Measurements from ENCODE around the gene SERAC1.

SERAC1 gene

DNA sequence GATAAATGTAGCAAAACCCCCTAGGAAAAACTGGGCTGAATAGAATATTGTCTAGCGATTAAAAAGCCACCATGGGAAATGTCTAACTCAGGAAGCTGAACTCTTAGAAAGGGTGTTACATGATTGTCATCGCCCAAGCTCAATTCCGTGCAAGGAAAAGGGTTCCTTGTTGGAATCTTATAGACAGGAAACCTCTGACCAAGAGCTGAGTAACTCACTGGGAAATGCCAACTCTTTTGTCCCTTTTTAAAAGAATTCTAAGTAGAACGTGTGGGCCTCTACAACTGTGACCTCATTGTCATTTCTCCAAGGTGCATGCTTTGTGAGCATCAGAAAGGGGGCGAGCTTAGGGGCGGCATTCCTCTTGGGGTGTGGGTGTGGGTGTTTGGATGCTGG, 98.3 kb downstream of the SERAC1 start:
- Histone ChIP-seq H3K4me2 (ENCODE audit: low read length) (no peak overlapping the region), H3K79me2 (no peaks in the 10 kb centered on the region), H3K27me3 (ENCODE audit: control insufficient read depth, insufficient read depth, low read length) (no peaks in the 10 kb centered on the region), H3K27ac (peak overlapping the region; percentile 3), H3K36me3 (ENCODE audit: control insufficient read depth, insufficient read depth, low read length) (no peaks in the 10 kb centered on the region), H3K4me1 (no peaks in the 10 kb centered on the region), H2AFZ (no peak overlapping the region), H3K4me3 (ENCODE audit: low read depth, low read length) (no peak overlapping the region), H3K9me3 (ENCODE audit: control insufficient read depth, low read length) (no peaks in the 10 kb centered on the region), H3K9ac (no peak overlapping the region)
- TF ChIP-seq, protein P1, sequence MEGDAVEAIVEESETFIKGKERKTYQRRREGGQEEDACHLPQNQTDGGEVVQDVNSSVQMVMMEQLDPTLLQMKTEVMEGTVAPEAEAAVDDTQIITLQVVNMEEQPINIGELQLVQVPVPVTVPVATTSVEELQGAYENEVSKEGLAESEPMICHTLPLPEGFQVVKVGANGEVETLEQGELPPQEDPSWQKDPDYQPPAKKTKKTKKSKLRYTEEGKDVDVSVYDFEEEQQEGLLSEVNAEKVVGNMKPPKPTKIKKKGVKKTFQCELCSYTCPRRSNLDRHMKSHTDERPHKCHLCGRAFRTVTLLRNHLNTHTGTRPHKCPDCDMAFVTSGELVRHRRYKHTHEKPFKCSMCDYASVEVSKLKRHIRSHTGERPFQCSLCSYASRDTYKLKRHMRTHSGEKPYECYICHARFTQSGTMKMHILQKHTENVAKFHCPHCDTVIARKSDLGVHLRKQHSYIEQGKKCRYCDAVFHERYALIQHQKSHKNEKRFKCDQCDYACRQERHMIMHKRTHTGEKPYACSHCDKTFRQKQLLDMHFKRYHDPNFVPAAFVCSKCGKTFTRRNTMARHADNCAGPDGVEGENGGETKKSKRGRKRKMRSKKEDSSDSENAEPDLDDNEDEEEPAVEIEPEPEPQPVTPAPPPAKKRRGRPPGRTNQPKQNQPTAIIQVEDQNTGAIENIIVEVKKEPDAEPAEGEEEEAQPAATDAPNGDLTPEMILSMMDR (IDR thresholded peaks at IDR 0.05), result no peak

DNA sequence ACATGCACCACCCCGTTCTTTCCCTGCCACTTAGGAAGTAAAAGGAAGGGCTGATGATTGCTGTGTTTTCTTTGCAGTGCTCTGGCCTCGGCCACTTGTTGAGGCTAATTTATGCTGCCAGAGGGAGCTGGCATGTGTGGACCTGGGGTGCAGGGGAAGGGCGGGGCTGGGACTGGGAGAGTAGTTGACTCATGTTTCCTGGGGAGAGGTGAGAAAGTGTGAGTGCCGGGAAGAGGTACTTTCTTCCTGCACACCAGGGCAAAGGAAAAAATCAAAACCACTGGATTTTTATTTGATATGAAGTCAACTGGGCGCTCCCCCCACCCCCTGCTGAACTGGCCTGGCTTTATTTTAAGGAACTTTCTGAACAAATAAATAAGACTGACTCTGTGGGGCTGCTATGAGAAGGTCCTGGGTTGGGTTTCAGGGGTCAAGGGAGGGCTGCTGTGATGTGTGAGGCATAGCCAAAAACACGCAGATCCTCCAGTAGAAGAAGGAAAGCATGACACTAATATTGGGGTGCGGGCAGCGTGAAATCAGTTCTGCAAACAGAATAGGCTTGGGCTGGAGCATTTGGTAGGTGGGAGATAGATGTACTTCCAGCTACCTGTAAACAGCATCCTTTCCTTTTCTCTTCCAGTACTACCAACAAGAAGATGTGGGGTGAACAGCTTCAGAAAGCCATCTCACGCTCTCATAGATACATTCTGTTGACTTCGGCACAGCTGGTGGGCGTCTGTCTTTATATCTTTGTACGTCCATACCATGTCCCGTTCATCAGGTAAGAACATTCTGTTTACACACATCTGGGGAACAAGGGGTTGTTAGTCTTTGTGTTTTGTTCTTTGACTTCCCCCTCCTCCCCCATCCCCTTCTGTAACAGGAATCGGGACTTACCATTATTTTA, 98.9 kb downstream of the SERAC1 start:
- peak overlapping the region; percentile 3 for H3K27ac ChIP-seq
- H3K79me2 ChIP-seq, result no peaks in the 10 kb centered on the region
- H3K9ac ChIP-seq, result no peak overlapping the region
- no peaks in the 10 kb centered on the region for H3K9me3 ChIP-seq (ENCODE audit: control insufficient read depth, low read length)
- H3K4me3 ChIP-seq (ENCODE audit: low read depth, low read length), result no peak overlapping the region
- H3K4me1 ChIP-seq, result no peaks in the 10 kb centered on the region
- no peaks in the 10 kb centered on the region for H3K27me3 ChIP-seq (ENCODE audit: control insufficient read depth, insufficient read depth, low read length)
- H3K4me2 ChIP-seq (ENCODE audit: low read length), result no peak overlapping the region
- TF ChIP-seq, protein P1 (IDR thresholded peaks at IDR 0.05), result no peak
- H2AFZ ChIP-seq, result no peak overlapping the region
- H3K36me3 ChIP-seq (ENCODE audit: control insufficient read depth, insufficient read depth, low read length), result no peaks in the 10 kb centered on the region

DNA sequence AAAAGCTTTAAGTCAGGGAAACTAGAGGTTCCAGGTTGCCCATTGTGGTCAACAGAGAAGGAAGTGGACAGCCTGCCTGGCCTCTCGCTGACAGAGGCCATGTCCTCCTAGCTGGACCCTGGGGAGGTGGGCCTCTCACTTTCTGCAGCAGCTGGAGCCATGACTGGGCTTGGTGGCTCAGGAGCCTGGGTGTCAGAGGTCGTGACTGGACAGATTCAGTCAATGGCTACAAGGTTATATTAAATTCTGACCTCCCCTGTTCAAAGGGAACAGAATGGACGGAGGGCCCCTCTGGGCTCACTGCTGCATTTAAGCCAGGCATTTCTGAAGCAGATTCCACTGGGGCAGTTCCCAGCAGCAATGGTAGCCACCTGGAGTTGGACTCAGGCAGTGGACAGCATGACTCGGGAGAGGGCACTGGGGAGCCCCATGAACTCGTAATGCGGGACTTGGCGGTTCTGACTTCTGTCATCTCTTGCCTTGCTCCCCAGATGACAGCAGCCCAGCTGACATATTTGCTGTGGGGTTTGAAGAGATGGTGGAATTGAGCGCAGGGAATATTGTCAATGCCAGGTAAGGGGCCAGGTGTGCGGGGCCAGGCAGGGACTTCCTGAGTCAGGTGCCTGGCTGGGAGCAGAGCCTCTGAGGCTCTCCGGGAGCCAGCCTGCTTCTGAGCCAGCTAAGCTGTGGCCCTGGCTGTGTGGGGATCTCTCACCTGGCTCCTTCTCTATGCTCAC, 99.7 kb downstream of the SERAC1 start:
- Histone ChIP-seq H2AFZ (no peak overlapping the region), H3K27me3 (ENCODE audit: control insufficient read depth, insufficient read depth, low read length) (no peaks in the 10 kb centered on the region), H3K4me1 (no peaks in the 10 kb centered on the region), H3K9me3 (ENCODE audit: control insufficient read depth, low read length) (no peaks in the 10 kb centered on the region), H3K9ac (no peak overlapping the region), H3K4me2 (ENCODE audit: low read length) (no peak overlapping the region), H3K36me3 (ENCODE audit: control insufficient read depth, insufficient read depth, low read length) (no peaks in the 10 kb centered on the region), H3K27ac (no peak overlapping the region), H3K79me2 (no peaks in the 10 kb centered on the region), H3K4me3 (ENCODE audit: low read depth, low read length) (no peak overlapping the region)
- TF ChIP-seq, protein P1 (IDR thresholded peaks at IDR 0.05), result no peak

DNA sequence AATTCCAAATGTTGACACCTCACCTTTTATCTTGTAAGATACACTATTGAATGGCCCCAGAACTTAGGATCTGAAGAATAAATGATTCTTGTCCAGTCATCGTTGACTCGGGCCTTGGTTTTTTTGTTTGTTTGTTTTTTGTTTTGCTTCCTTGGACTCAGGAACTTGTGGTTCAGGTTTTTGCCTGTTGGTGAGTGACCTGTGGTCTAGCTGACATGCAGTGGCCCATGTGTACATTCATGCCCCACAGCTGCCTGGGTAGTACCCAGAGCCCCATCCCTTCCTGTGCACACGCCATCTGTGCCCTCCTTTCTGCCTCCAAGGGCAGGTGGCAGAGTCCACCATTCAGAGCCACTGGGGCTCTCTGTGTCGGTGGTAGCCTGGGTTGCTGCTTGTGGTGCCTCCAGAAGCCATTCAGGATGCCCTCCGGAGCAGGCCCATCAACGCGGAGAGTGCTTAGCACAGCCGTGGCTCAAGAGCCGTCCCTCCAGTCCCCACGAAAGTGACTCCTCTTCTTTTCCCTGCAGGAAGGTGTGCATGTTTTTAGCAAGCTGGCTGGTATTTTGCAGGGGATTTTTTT, 100.5 kb downstream of the SERAC1 start:
- no peaks in the 10 kb centered on the region for H3K9me3 ChIP-seq (ENCODE audit: control insufficient read depth, low read length)
- no peaks in the 10 kb centered on the region for H3K79me2 ChIP-seq
- H3K9ac ChIP-seq, result no peak overlapping the region
- no peaks in the 10 kb centered on the region for H3K27me3 ChIP-seq (ENCODE audit: control insufficient read depth, insufficient read depth, low read length)
- TF ChIP-seq, protein P1 (IDR thresholded peaks at IDR 0.05), result no peak
- H3K4me3 ChIP-seq (ENCODE audit: low read depth, low read length), result no peak overlapping the region
- no peak overlapping the region for H2AFZ ChIP-seq
- H3K36me3 ChIP-seq (ENCODE audit: control insufficient read depth, insufficient read depth, low read length), result no peaks in the 10 kb centered on the region
- no peaks in the 10 kb centered on the region for H3K4me1 ChIP-seq
- no peak overlapping the region for H3K4me2 ChIP-seq (ENCODE audit: low read length)
- H3K27ac ChIP-seq, result no peak overlapping the region
